Measurements from ENCODE around the gene MTHFSD.

DNA sequence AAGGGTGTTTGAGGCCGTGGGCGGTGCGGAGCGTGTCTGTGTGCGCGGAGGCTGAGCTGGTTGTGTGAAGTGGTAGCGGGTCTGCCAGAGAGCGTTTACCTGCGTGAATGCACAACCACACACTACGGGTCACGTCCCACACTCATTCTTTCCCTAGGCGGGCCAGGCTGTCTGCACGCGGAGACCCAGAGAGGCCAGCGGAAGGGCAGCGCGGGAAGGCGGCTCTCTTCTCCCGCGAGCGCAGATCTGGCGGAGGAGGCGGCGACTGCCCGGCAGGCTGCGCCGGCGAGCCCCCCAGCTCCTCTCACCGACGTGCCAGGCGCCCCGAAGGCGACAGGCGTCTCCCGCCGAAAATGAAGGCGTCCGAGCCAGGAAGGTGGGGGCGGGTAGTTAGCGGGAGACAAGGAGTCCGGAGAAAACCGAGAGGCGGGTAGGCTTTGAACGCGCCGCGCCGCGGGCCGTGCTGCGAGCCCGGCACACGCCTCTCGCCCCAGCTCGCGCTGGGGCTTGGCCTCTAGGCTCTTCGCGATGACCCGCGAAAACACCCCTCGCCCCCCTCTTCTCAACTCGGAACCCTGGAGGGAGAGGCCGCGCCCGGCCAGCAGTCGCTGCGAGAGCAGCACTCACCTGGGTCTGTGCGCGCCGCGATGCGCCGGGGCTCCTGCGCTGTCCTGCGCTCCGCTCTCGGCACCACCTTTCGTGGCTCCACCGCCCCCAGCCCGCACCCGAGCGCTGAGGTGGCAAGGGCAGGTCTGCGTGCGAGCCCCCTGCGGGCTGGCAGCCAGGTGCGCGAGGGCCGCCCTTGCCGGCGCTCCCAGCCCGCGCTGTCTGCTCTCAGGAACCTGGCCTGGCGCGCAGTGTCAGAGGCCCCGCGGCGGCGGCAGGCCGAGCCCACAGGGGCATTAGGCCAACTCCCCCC is 46.7 kb downstream of the MTHFSD start:
- TF ChIP-seq, protein P1, sequence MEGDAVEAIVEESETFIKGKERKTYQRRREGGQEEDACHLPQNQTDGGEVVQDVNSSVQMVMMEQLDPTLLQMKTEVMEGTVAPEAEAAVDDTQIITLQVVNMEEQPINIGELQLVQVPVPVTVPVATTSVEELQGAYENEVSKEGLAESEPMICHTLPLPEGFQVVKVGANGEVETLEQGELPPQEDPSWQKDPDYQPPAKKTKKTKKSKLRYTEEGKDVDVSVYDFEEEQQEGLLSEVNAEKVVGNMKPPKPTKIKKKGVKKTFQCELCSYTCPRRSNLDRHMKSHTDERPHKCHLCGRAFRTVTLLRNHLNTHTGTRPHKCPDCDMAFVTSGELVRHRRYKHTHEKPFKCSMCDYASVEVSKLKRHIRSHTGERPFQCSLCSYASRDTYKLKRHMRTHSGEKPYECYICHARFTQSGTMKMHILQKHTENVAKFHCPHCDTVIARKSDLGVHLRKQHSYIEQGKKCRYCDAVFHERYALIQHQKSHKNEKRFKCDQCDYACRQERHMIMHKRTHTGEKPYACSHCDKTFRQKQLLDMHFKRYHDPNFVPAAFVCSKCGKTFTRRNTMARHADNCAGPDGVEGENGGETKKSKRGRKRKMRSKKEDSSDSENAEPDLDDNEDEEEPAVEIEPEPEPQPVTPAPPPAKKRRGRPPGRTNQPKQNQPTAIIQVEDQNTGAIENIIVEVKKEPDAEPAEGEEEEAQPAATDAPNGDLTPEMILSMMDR (IDR thresholded peaks at IDR 0.05) = no peak
- no peak for TF ChIP-seq POLR2A (IDR thresholded peaks at IDR 0.05)
